PFSK-1 (cell line): Measurements from ENCODE around the gene VDAC1.

ENCODE experiments used
- FOXP2 ChIP-seq: optimal IDR thresholded peaks from 2 replicates; pipeline ENCODE3; 2011; ENCODE audit warnings: borderline replicate concordance, control low read depth, inconsistent platforms; ENCODE audit not compliant: insufficient read depth; ENCODE audit errors: extremely low read length, extremely low read depth
- POLR2AphosphoS5 ChIP-seq: IDR thresholded peaks from 2 replicates; pipeline ENCODE4 v1.6.1; 2012; ENCODE audit warnings: low read depth, mild to moderate bottlenecking, control low read depth, low read length, moderate library complexity
- REST ChIP-seq, 2 experiments: IDR thresholded peaks; 2 replicates each; pipeline versions ENCODE4 v1.6.1 to v1.8.0; 2011 to 2012; ENCODE audit warnings: low read depth in 2 of 2, low read length in 2 of 2, control low read depth in 1 of 2, inconsistent platforms in 1 of 2, mild to moderate bottlenecking in 1 of 2, moderate library complexity in 1 of 2; ENCODE audit not compliant: insufficient read depth in 1 of 2
- SIN3A ChIP-seq: IDR thresholded peaks from 2 replicates; pipeline ENCODE4 v1.6.1; 2012; ENCODE audit warnings: mild to moderate bottlenecking, low read length, moderate library complexity, borderline replicate concordance; ENCODE audit not compliant: insufficient read depth
- TAF1 ChIP-seq: IDR thresholded peaks from 2 replicates; pipeline ENCODE4 v1.6.1; 2012; ENCODE audit warnings: low read length, control low read depth, borderline replicate concordance; ENCODE audit not compliant: insufficient read depth

The VDAC1 gene

GRCh38 chr5:133936651-133937015 lies 68.1 kb downstream of the VDAC1 start:
- TF ChIP-seq SIN3A (no peak), FOXP2 (no peak), REST (IDR thresholded peaks at IDR 0.05; ENCODE audit: insufficient read depth in 1 of 2, low read depth in 2 of 2, low read length in 2 of 2) (no peak), POLR2AphosphoS5 (no peak), TAF1 (no peak)

- TF ChIP-seq TAF1 (no peak), SIN3A (no peak), POLR2AphosphoS5 (no peak), FOXP2 (no peak), REST (IDR thresholded peaks at IDR 0.05; ENCODE audit: insufficient read depth in 1 of 2, low read depth in 2 of 2, low read length in 2 of 2) (no peak)
These were observed 69.2 kb downstream of the VDAC1 start for GRCh38 chr5:133935667-133935940.

- TF ChIP-seq TAF1 = no peak
- no peak for TF ChIP-seq SIN3A
- TF ChIP-seq POLR2AphosphoS5 = no peak
- no peak for TF ChIP-seq REST (IDR thresholded peaks at IDR 0.05; ENCODE audit: insufficient read depth in 1 of 2, low read depth in 2 of 2, low read length in 2 of 2)
- no peak for TF ChIP-seq FOXP2
These were observed 69.7 kb downstream of the VDAC1 start for GRCh38 chr5:133934822-133935666.

GRCh38 chr5:133934311-133934710 lies 70.5 kb downstream of the VDAC1 start:
- TF ChIP-seq REST (IDR thresholded peaks at IDR 0.05; ENCODE audit: insufficient read depth in 1 of 2, low read depth in 2 of 2, low read length in 2 of 2) = no peak
- no peak for TF ChIP-seq FOXP2
- no peak for TF ChIP-seq SIN3A
- TF ChIP-seq TAF1 = no peak
- no peak for TF ChIP-seq POLR2AphosphoS5
